ENCODE results near the gene OR12D3. TPM values are rescaled to one million over a fixed set of nuclear protein-coding genes. Genes with fewer than 3 reads are reported as not detected.
"Not testable (repeated sequence)": the region's sequence is repeated elsewhere in the genome, so short reads cannot be mapped to it uniquely, and the experiment has no call there.

OR12D3 gene
- total RNA-seq, 2 experiments from 2014 or later: not detected

GRCh38 chr6:29354980-29355379, 20.1 kb downstream of the OR12D3 start:
- no peak for DNase-seq
- ChIA-PET POLR2A (no interaction called here), CTCF (no interaction called here)
- ATAC-seq (ENCODE audit: poor library complexity): no peak
- Mint-ChIP-seq H3K27me3 (peaks cover 65% of the 10 kb centered on the region), H3K4me3 (no peak overlapping the region), H3K27ac (no peak overlapping the region), H3K36me3 (ENCODE audit: low read depth) (no peaks in the 10 kb centered on the region), H3K9me3 (peaks cover 6% of the 10 kb centered on the region), H3K4me1 (ENCODE audit: low read depth) (no peaks in the 10 kb centered on the region)
- no peaks in the 10 kb centered on the region for H3K4me1 ChIP-seq (ENCODE audit: insufficient read depth, low read length)
- TF ChIP-seq CTCF (IDR thresholded peaks at IDR 0.05): no peak
- H3K36me3 ChIP-seq (ENCODE audit: insufficient read depth, low read length): no peaks in the 10 kb centered on the region
- no peak overlapping the region for H3K4me3 ChIP-seq (ENCODE audit: low read length)
- intact Hi-C loops (cut with DNase I, micrococcal nuclease): no loop called here
- peaks cover 0 to 12% of the 10 kb centered on the region in 2 experiments for H3K9me3 ChIP-seq (ENCODE audit: control insufficient read depth in 1 of 2, insufficient read depth in 1 of 2, low read length in 2 of 2)
- H3K27me3 ChIP-seq (ENCODE audit: control insufficient read depth in 1 of 2, insufficient read depth in 2 of 2, low read length in 2 of 2): peaks cover 4 to 40% of the 10 kb centered on the region in 2 experiments
- H3K27ac ChIP-seq (ENCODE audit: low read depth in 1 of 2, low read length in 2 of 2): no peak overlapping the region

GRCh38 chr6:29349348-29349747, 25.7 kb downstream of the OR12D3 start:
- CTCF ChIA-PET: interaction anchor here (0.5 kb wide), 1 partner anchor 526 kb away, joined by 3 read pairs; no protein-coding TSS in a partner anchor

GRCh38 chr6:29345380-29345779, 29.7 kb downstream of the OR12D3 start:
- no peak for TF ChIP-seq CTCF (IDR thresholded peaks at IDR 0.05)
- H3K36me3 ChIP-seq (ENCODE audit: insufficient read depth, low read length): no peaks in the 10 kb centered on the region
- no peak overlapping the region for H3K27ac ChIP-seq (ENCODE audit: low read depth in 1 of 2, low read length in 2 of 2)
- ChIA-PET POLR2A (no interaction called here), CTCF (no interaction called here)
- H3K9me3 Mint-ChIP-seq: no peaks in the 10 kb centered on the region
- intact Hi-C loops (cut with DNase I, micrococcal nuclease): no loop called here
- no peaks in the 10 kb centered on the region for H3K4me1 ChIP-seq (ENCODE audit: insufficient read depth, low read length)
- no peaks in the 10 kb centered on the region for H3K9me3 ChIP-seq (ENCODE audit: control insufficient read depth in 1 of 2, insufficient read depth in 1 of 2, low read length in 2 of 2)
- no peaks in the 10 kb centered on the region for H3K4me1 Mint-ChIP-seq (ENCODE audit: low read depth)
- no peak for ATAC-seq (ENCODE audit: poor library complexity)
- H3K36me3 Mint-ChIP-seq (ENCODE audit: low read depth): no peaks in the 10 kb centered on the region
- no peak overlapping the region for H3K4me3 ChIP-seq (ENCODE audit: low read length)
- no peak overlapping the region for H3K27ac Mint-ChIP-seq
- H3K27me3 Mint-ChIP-seq: peaks cover 41% of the 10 kb centered on the region
- peaks cover 4% of the 10 kb centered on the region in 2 experiments for H3K27me3 ChIP-seq (ENCODE audit: control insufficient read depth in 1 of 2, insufficient read depth in 2 of 2, low read length in 2 of 2)
- no peak for DNase-seq
- H3K4me3 Mint-ChIP-seq: no peak overlapping the region

More at GRCh38 chr6:29349348-29349747, 25.7 kb downstream of the OR12D3 start:
- H3K27ac ChIP-seq (ENCODE audit: low read depth in 1 of 2, low read length in 2 of 2); H3K9me3 Mint-ChIP-seq; H3K36me3 ChIP-seq (ENCODE audit: insufficient read depth, low read length); ATAC-seq (ENCODE audit: poor library complexity); H3K4me3 ChIP-seq (ENCODE audit: low read length); intact Hi-C loops (cut with DNase I, micrococcal nuclease); H3K27ac Mint-ChIP-seq; H3K36me3 Mint-ChIP-seq (ENCODE audit: low read depth); H3K4me1 Mint-ChIP-seq (ENCODE audit: low read depth); H3K4me1 ChIP-seq (ENCODE audit: insufficient read depth, low read length); H3K4me3 Mint-ChIP-seq; H3K27me3 ChIP-seq (ENCODE audit: control insufficient read depth in 1 of 2, insufficient read depth in 2 of 2, low read length in 2 of 2); DNase-seq; POLR2A ChIA-PET: not testable (repeated sequence)
- H3K9me3 ChIP-seq (ENCODE audit: control insufficient read depth in 1 of 2, insufficient read depth in 1 of 2, low read length in 2 of 2): peaks cover 0 to 12% of the 10 kb centered on the region in 2 experiments
- H3K27me3 Mint-ChIP-seq: peaks cover 51% of the 10 kb centered on the region

- no peaks in the 10 kb centered on the region for H3K36me3 Mint-ChIP-seq (ENCODE audit: low read depth)
- no peak overlapping the region for H3K27ac Mint-ChIP-seq
- H3K4me1 Mint-ChIP-seq (ENCODE audit: low read depth): no peaks in the 10 kb centered on the region
- Histone ChIP-seq H3K4me1 (ENCODE audit: insufficient read depth, low read length) (no peaks in the 10 kb centered on the region), H3K36me3 (ENCODE audit: insufficient read depth, low read length) (no peaks in the 10 kb centered on the region), H3K9me3 (ENCODE audit: control insufficient read depth in 1 of 2, insufficient read depth in 1 of 2, low read length in 2 of 2) (no peaks in the 10 kb centered on the region), H3K27ac (ENCODE audit: low read depth in 1 of 2, low read length in 2 of 2) (no peak overlapping the region), H3K4me3 (ENCODE audit: low read length) (no peak overlapping the region), H3K27me3 (ENCODE audit: control insufficient read depth in 1 of 2, insufficient read depth in 2 of 2, low read length in 2 of 2) (peaks cover 10 to 16% of the 10 kb centered on the region in 2 experiments)
- ATAC-seq (ENCODE audit: poor library complexity): no peak
- intact Hi-C loops (cut with DNase I, micrococcal nuclease): no loop called here
- no peak for TF ChIP-seq CTCF (IDR thresholded peaks at IDR 0.05)
- H3K9me3 Mint-ChIP-seq: peaks cover 2% of the 10 kb centered on the region
- no peak for DNase-seq
- POLR2A ChIA-PET: no interaction called here
- CTCF ChIA-PET: no interaction called here
- H3K27me3 Mint-ChIP-seq: peaks cover 77% of the 10 kb centered on the region
- H3K4me3 Mint-ChIP-seq: no peak overlapping the region
Measured at GRCh38 chr6:29336269-29336668, 38.8 kb downstream of the OR12D3 start.

Measured in CD4-positive, alpha-beta T cell (primary cell).